NCI-H146 (cell line): ENCODE results near the gene CNOT1.
"Not testable (repeated sequence)": the region's sequence is repeated elsewhere in the genome, so short reads cannot be mapped to it uniquely, and the experiment has no call there.

ENCODE experiments used
- DNase-seq: peaks from one replicate; lab custom pipeline; 2025; lab: John Stamatoyannopoulos, UW

CNOT1 gene

DNA sequence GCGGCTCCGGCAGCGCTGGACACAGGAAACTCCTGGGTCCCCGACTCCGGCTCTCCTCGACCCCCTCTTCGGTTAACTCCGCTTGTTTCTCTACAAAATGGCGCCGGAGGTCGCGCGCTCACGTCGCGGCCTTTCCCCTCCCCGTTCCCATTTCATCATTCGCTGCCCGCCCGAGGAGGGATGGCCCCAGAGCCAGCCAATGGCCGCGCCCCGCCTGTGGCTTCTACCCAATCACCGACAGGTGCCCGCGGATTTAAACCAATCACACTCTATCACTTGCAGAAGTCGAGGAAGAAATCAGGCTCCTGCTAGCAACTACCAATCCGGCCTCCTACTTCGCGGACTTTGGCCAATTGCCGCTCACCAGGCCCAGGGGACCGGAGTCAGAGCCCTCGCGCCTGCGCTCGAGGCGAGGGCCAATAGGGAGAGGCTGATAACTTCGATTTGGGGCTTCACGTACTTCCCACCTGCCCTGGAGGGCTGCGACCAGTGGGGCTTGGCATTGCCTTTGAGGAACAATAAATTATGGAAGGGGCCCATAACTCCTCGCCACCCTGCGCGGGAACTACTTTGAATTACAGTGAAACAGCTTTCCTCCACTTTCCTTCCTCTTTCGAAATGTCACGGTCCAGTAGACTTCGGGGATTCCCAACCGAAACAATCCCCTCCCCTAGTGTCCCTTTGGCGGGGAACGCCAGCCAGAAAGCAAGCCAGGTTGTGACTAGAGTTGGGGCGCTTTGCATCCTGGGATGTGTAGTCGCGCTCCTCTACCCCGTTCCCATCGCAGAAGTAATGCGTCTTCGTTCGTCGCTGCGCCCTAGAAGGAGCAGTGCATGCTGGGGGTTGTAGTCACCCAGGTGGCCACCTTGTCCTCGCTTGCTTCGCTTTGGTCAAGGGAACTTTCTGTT is at the start of gene CNOT1:
Gene CNOT1, minus strand, starts transcription at position 94 of the 908 bp plus-strand sequence. CDS start 30,489 bp downstream, outside the sequence.
- peak; percentile 97 for DNase-seq

DNA sequence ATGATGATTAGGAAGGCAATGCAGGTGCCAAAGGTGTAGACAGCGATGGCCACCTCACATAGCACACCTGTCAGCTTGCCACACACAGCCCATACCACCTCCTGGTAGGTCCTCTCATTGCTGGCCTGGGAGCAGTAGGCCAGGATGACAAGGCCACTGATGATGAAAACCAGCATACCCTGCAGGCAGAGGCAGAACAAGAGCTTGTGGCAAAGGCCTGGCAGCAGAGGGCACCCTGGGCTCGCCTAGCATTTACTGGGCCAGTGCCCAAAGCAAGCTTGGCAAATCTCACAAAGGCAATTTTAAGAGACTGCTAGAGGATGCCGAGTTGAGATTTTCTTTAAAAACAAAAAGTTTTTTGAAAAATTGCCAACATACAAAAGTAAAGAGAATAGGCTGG is 49.1 kb upstream of the CNOT1 start:
- no peak for DNase-seq

DNA sequence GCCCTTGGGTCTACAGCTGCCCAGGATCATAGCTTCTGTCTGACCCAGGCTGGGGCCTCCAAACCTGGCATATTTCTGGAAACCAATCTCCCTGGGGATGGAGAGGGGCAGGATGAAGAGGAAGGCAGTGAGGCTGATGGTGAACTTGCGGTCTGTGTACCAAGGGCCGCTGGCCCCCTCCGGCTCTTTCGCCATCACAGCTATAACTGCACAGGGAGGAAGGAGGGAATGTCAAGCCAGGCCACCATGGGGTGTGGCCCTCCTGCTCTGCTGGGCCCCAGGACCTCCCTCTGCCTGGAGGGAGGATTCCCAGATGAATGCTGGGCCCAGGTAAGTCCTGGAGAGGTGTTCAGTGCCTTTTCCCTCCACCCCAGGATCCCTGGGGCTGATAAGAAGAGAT is 48.6 kb upstream of the CNOT1 start:
- no peak for DNase-seq

DNA sequence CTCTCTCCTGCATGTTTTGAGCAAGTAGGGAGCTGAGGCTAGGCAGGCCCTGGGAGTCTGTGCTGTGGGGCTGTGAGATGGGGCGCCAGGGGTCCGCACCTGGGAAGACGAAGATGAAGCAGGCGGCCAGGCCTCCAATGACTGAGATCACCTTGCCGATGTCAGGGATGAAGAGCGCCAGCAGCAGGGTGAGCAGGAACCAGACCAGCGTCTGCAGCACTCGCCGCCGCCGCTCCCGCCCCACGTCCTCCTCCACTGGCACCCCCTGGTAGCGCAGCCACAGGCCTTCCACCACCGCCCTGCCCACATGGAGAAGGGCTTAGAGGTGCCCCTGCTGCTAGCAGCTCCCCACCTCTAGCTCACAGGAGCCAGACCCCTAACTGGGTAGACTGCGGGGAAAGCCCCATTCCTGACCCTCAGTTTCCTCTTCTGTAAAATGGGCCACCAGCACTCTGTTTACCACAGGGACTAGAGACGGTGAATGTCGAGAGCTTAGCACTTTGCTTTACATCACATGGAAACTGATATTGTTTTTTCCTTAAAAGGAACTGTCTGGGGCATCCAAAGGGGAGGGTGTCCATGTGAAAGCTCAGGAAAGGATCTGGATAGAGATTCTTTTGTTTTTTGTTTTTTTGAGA is 41.4 kb upstream of the CNOT1 start:
- no peak for DNase-seq

DNA sequence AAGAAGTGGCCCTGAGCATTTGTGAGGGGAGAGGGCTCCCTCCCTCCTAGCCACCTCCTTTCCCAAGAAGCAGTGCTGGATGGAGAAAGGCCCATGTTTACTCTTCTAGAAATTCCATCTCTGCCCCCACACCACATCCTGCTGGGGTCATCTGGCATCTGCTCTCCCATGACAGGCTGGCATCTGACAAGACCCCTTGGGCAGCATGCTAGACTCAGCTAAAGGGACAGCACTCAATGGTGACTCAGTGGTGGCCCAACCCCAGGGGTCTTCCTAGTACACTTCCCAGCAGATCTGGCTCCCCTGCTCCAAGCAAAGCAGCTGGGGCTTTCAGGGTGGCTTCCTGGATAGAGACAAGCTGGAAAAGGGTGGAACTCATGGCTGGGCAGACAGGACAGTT is 40.6 kb upstream of the CNOT1 start:
- no peak for DNase-seq

DNA sequence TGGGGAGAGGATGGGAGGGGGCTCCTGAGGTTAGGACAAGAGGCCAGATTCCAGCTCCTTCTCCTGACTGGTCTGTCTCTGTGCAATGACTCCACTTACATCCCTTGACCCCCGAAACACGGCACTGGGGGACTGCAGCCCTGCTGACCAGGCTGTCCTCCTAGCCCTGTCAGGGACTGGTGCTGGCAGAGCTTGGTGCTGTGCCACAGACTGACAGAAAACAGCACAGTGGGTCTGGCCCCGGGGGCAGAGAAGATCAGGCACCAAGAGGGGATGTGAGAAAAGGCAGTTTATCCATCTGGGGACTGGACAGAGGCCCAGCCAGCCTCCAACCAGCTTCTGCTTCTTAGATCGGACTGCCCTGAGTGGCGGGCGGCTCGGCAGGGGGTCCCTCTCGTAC is 35.6 kb upstream of the CNOT1 start:
- no peak for DNase-seq

DNA sequence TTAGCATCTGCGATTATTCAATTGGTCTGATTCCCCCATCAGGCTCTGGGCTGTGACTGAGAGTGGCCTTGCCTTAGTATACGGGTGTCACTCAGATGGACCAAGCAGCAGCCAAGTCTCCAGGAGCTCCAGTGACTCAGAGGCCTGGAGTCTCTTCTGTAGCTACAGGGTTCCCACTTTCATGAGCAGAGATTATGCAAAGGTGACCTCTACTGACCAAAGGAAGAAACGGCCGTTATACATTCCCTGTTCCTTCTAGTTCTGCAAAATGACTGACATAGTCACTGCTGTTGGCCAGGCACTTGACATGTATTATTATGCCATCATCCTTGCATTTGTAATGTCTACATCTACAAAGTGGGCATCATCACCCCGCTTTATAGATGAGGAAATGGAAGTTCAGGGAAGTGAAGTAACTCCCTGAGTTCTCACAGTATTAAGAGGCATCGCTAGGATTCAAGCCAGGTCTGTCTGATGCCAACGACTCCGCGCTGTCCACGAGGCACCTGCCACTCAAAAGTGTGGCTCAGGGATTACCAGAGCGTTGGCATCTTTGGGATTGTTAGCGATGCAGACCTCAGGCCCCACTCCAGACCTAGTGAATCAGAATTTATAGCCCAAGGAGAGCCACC is 31.7 kb upstream of the CNOT1 start:
- peak; percentile 55 for DNase-seq

DNA sequence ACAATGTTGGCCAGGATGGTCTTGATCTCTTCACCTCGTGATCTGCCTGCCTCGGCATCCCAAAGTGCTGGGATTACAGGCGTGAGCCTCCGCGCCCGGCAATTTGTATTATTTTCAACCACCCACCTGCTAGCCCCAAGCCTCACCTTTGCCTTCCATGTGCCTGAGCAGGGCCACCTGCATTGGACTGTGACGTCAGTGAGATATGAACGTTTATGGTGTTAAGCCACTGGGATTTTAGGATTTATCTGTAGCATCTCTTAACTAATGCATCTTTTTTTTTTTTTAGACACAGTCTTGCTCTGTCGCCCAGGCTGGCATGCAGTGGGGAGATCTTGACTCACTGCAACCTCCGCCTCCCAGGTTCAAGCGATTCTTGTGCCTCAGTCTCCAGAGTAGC is 30.3 kb upstream of the CNOT1 start:
- DNase-seq: not testable (repeated sequence)

DNA sequence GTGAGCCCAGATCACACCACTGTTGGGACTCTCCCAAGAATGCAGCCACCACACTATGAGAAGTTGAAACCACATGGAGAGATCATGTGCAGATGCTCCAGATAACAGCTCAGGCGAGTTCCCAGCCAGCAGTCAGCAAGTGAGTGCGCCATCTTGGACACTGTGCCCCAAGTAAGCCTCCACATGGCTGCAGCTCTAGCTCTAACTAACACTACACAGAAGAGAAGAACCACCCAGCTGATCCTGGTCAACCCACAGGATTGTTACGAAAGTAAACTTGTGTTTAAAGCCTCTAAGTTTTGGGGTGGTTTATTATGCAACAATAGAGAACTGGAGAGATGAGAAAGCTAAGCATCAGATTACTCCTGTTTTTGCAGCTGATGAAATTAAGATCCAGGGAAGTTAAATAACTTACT is 29.2 kb upstream of the CNOT1 start:
- no peak for DNase-seq

DNA sequence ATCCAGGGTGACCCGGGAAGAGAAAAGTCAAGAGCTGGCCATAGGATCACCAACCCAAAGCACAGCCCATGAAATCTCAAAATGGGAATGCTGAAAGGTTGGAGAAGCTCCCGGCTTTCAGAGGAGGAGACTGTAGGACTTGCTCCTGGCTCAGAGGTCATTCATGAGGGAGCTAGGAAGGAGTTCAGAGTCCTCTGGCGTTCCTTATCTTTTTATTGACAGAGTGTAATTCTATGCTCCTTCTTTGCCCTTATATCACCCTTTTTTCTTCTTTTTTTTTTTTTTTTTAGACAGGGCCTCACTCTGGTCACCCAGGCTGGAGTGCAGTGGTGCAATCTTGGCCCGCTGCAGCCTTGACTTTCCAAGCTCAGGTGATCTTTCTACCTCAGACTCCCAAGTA is 27.3 kb upstream of the CNOT1 start:
- no peak for DNase-seq

DNA sequence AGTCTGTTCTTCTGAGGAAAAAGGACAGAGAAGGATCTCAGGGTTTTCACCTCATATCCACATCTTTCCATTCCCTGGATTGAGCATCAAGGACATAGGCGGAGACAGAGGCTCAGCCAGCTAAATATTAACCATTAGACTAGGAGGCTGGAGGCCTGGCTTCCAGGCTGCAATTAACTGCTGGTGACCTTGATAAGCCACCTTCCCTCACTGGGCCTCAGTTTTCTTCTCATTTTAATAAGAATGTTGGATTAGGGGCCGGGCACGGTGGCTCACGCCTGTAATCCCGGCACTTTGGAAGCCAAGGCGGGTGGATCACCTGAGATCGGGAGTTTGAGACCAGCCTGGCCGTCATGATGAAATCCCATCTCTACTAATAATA is 25.6 kb upstream of the CNOT1 start:
- no peak for DNase-seq

DNA sequence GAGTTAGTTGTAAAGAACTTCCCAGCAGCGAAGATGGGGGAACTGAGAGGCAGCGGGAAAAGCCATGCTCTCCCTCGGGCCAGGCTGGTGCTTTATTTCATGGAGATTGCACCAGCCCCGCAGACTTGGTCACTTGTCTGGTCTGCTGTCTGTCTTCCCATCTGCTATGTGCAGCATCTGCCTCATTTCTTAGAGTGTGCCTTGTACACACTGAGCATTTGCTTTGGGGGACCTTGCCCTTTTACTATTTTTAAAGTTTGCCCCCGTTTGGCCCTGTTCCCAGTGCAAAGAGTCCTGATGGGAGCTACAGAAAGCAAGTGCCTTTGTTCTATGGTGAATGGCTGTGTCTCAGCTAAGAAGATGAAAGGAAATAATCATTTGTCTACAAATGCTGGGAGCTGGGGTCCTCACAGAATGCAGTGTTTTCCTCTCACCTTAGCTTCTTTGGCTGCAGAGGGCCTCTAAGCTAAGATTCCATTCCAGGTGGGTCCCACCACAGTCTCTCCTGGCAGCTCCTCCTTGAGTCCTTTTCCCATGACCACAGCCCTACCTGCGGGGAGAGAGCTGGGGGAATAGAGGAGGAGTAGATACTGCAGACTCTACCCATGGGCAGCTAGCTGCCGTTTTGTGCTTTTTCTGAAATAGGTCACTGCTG is 25.1 kb upstream of the CNOT1 start:
- DNase-seq: no peak

DNA sequence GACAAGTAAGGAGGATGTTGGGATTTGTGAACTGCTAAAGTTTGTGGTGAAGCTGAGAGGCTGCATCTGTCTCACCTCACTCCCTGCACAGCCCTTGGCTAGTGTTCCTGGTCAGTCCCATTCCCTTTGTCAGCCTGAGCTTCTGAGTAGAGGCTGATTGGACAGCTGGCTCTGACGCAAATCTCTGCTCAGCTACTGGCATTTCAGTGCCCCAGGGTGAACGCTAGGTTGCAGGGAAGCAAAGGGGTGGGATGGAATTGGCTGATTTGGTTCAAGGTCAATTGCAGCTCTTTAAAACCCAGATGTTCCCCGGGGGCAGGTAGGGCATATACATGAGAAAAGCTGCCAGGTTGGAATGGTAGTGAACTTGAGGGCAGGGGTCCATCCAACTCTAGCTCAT is 23.1 kb upstream of the CNOT1 start:
- DNase-seq: peak; percentile 41

DNA sequence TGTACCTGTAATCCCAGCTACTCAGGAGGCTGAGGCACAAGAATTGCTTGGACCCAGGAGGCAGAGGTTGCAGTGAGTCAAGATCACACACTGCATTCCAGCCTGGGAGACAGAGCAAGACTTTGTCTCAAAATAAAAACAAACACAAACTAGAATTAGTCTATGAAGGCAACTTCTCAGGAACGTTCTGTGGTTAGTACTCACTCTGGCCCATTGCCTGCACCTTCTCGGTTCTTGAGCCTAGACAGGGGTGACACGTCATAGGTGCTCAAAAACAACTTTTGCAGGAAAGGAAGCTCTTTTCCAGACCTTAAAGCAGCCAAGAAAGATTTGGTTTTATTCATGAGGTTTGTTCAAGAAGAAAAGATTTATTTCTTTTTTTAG is 22.3 kb upstream of the CNOT1 start:
- DNase-seq: no peak

DNA sequence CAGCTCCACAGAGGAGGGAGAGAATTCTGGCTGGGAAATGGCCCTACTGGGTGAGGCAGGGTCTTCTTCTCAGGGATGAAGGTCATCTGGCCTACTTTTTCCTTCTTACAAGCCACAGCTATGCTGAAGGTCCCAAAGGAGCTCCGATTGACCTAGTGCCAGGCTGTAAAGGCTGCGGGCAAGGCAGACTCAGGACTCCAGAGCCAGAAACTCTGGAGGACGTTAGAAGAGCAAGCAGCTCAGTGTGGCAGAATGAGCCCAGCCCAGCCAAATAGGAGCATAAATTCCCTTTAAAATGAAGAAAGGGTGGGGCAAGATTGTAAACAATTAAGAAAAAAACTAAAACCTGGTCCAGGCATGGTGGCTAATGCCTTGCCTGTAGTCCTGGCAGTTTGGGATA is 20.1 kb upstream of the CNOT1 start:
- no peak for DNase-seq

DNA sequence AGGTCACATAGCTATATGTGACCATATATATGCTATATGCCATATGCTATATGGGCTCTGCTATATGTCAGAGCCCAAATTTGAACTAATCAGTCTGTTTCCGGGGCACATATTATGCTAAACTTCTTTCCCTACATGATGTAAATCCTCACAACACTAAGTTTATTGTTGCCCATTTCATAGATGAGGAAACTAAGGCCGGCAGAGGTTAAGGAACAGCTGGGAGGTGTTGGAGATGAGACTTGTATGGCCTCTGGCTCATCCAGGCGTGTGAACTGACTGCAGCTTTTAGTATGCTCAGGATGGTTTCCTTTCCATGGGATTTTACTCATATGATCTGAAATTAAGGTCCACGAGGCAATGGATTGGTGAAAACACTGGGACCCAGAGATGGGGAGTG is 17.5 kb upstream of the CNOT1 start:
- no peak for DNase-seq

DNA sequence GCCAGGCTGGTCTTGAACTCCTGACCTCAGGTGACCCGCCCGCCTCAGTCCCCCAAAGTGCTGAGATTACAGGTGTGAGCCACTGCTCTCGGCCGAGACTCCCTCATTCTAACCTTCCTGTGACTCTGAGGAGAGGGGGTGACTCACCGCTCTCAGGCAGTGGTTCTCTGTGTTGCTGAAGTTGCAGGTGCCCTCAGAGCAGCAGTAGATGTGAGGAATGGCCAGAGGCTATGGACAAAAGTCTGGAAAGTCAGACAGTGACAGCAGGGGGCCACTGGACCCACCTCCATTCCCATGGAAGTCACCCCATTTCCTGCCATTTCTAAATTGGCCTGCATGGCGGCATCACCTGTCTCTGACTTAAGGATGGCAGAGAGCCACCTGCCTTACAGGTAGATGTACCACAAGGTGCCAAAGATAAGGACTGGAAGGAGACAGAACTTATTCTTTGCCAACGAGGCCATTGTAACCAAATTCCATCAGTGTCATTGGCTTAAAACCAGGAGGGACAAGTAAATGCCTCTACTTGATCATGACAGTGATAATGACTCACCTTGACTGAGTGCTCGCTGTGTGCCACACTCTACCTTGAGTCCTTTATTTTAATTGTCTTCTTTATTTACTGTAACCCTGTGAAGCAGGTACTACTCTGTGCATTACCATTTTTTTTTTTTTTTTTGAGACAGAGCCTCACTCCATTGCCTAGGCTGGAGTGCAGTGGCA is 15.3 kb upstream of the CNOT1 start:
- peak; percentile 25 for DNase-seq

DNA sequence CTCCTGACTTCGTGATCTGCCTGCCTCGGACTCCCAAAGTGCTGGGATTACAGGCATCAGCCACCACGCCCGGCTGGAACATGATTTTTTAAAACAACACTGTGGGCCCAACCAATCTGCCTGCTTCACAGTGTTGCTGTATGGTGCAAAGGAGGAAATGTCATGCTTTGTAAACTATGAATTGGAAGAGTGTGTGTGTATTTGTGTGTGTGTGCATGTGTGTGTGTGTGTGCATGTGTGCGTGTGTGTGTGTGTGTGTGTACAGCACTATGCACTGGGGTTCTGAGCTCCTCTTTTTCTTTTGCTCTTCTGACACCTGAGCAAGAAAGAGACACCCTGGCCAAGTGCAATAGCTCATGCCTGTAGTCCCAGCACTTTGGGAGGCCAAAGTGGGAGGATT is 14.5 kb upstream of the CNOT1 start:
- no peak for DNase-seq

DNA sequence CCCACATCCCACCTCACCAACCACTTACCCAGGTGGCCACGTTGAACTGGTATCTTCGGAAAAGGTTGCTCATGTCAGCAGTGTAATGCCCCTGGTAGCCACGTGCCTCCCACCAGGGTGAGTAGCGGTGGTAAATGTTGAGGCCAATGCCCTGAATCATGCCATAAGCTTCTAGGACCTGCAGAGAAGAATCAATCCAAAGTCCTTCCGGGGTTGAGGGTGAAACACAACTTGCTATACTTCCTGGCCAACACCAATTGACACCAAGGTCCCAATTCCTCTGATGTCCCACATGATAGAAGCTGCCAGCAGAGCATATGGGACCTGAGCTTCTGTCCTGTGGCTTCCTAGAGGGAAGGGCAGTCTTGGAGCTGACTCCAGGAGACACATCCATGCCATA is 11.3 kb upstream of the CNOT1 start:
- DNase-seq: no peak

DNA sequence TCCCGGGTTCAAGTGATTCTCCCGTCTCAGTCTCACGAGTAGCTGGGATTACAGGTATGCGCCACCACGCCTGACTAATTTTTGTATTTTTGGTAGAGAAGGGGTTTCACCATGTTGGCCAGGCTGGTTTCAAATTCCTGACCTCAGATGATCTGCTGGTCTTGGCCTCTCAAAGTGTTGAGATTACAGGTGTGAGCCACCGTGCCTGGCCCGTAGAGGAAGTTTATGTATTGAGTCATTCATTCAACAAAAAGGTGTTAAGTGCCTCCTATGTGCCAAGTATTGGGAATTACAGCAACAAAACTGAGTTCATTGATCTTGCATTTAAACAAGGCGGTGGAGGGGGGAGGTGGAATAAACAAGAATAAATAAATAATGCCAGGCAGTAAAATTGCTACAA is 10.2 kb upstream of the CNOT1 start:
- DNase-seq: no peak

DNA sequence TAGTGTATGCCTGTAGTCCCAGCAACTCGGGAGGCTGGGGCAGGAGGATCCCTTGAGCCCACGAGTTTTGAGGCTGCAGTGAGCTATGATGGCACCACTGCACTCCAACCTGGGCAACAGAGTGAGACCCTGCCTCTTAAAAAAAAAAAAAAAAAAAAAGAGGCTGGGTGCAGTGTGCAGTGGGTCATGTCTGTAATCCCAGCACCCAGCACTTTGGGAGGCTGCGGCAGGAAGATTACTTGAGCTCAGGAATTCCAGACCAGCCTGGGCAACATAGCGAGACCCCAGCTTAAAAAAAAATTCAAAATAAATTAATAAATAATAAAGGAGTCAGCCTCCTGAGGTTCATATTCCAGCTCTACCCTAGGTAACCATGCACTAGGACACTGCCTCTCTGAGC is 9.6 kb upstream of the CNOT1 start:
- no peak for DNase-seq
